HEK293 (cell line): ENCODE data around the gene DDT.
"Not testable (repeated sequence)": the region's sequence is repeated elsewhere in the genome, so short reads cannot be mapped to it uniquely, and the experiment has no call there.

Source experiments
- CTCF ChIA-PET: fragments of 350-600 bp; formaldehyde crosslinking; extraction: SDS; loops from one replicate; lab custom pipeline; 2021; ENCODE audit warnings: antibody characterized with exemption; lab: Yijun Ruan, JAX
- POLR2A ChIA-PET: fragments of 300-600 bp; formaldehyde crosslinking; extraction: SDS; loops from one replicate; lab custom pipeline; 2020; ENCODE audit warnings: antibody characterized with exemption, inconsistent platforms; lab: Yijun Ruan, JAX
- H3K27ac ChIP-seq: fragments of 200-500 bp; sonication (Bioruptor generic); 2 replicates; pipeline ENCODE4 v1.5.1; 2014; ENCODE audit warnings: low read depth, low read length, control low read depth, inconsistent platforms; ENCODE audit errors: extremely low read depth
- H3K36me3 ChIP-seq, 2 experiments: fragments of 200-500 bp in 1 of 2; sonication (Bioruptor generic) in 1 of 2; 1 replicate in 1 of 2; 2 replicates in 1 of 2; pipeline ENCODE4 v1.5.1; 2014 to 2017; ENCODE audit warnings: inconsistent platforms in 2 of 2, low read length in 2 of 2; ENCODE audit not compliant: control insufficient read depth in 2 of 2, insufficient read depth in 1 of 2
- H3K4me1 ChIP-seq: fragments of 200-500 bp; sonication (Bioruptor generic); 2 replicates; pipeline ENCODE4 v1.5.1; 2014; ENCODE audit warnings: mild to moderate bottlenecking, low read length, inconsistent platforms; ENCODE audit not compliant: control insufficient read depth, insufficient read depth
- H3K4me3 ChIP-seq: 2 replicates; pipeline ENCODE4 v1.5.1; 2011; ENCODE audit warnings: low read depth, mild to moderate bottlenecking, control low read depth, low read length, moderate library complexity
- H3K9me3 ChIP-seq: fragments of 200-500 bp; sonication (Bioruptor generic); 2 replicates; pipeline ENCODE4 v1.5.1; 2014; ENCODE audit warnings: low read depth, low read length, inconsistent platforms; ENCODE audit not compliant: control insufficient read depth, insufficient read depth
- PRDM1 ChIP-seq: fragments of 450-650 bp; formaldehyde crosslinking; IDR thresholded peaks from 2 replicates; pipeline ENCODE4; 2016; ENCODE audit warnings: missing biosample characterization, missing genetic modification characterization
- SCRT1 ChIP-seq: fragments of 450-650 bp; formaldehyde crosslinking; IDR thresholded peaks from 2 replicates; pipeline ENCODE4 v1.5.1; 2016; ENCODE audit warnings: missing biosample characterization, missing genetic modification characterization, borderline replicate concordance
- WT1 ChIP-seq: fragments of 450-650 bp; formaldehyde crosslinking; IDR thresholded peaks from 2 replicates; pipeline ENCODE4 v1.5.1; 2016; ENCODE audit warnings: missing biosample characterization, missing genetic modification characterization
- YY2 ChIP-seq: fragments of 450-650 bp; formaldehyde crosslinking; IDR thresholded peaks from 2 replicates; pipeline ENCODE4 v1.5.1; 2016; ENCODE audit warnings: missing biosample characterization, missing genetic modification characterization
- ZFP37 ChIP-seq: fragments of 450-650 bp; formaldehyde crosslinking; IDR thresholded peaks from 2 replicates; pipeline ENCODE4 v1.5.1; 2016; ENCODE audit warnings: missing biosample characterization, missing genetic modification characterization
- ZNF169 ChIP-seq: fragments of 450-650 bp; formaldehyde crosslinking; IDR thresholded peaks from 2 replicates; pipeline ENCODE4 v1.5.1; 2016; ENCODE audit warnings: missing biosample characterization, missing genetic modification characterization
- ZNF221 ChIP-seq: fragments of 450-650 bp; formaldehyde crosslinking; IDR thresholded peaks from 2 replicates; pipeline ENCODE4 v1.5.1; 2017; ENCODE audit warnings: missing biosample characterization, missing genetic modification characterization, borderline replicate concordance
- ZNF24 ChIP-seq: fragments of 450-650 bp; formaldehyde crosslinking; IDR thresholded peaks from 2 replicates; pipeline ENCODE4 v1.5.1; 2016; ENCODE audit warnings: missing biosample characterization, missing genetic modification characterization
- ZNF404 ChIP-seq: fragments of 450-650 bp; formaldehyde crosslinking; IDR thresholded peaks from 2 replicates; pipeline ENCODE4 v1.5.1; 2017; ENCODE audit warnings: missing biosample characterization, missing genetic modification characterization
- ZNF521 ChIP-seq: fragments of 450-650 bp; formaldehyde crosslinking; IDR thresholded peaks from 2 replicates; pipeline ENCODE4 v1.5.1; 2017; ENCODE audit warnings: missing biosample characterization, mild to moderate bottlenecking, missing genetic modification characterization
- ZNF558 ChIP-seq: fragments of 450-650 bp; formaldehyde crosslinking; IDR thresholded peaks from 2 replicates; pipeline ENCODE4 v1.5.1; 2016; ENCODE audit warnings: missing biosample characterization, missing genetic modification characterization
- ZNF561 ChIP-seq: fragments of 450-650 bp; IDR thresholded peaks from 2 replicates; pipeline ENCODE4 v1.5.1; 2018; ENCODE audit warnings: missing biosample characterization, missing genetic modification characterization, borderline replicate concordance
- ZNF585B ChIP-seq: fragments of 450-650 bp; formaldehyde crosslinking; IDR thresholded peaks from 2 replicates; pipeline ENCODE4 v1.5.1; 2016; ENCODE audit warnings: missing biosample characterization, missing genetic modification characterization
- ZNF596 ChIP-seq: fragments of 450-650 bp; IDR thresholded peaks from 2 replicates; pipeline ENCODE4 v1.5.0; 2018; ENCODE audit warnings: missing biosample characterization, mild to moderate bottlenecking, missing genetic modification characterization, moderate library complexity
- ZNF626 ChIP-seq: fragments of 450-650 bp; sonication (Bioruptor Pico); formaldehyde crosslinking; IDR thresholded peaks from 2 replicates; pipeline ENCODE4 v1.5.1; 2018; ENCODE audit warnings: missing biosample characterization, missing genetic modification characterization, inconsistent platforms
- TF ChIP-seq, protein P1 (sequence below): fragments of 450-650 bp; formaldehyde crosslinking; IDR thresholded peaks from 2 replicates; pipeline ENCODE4 v1.5.1; 2017; ENCODE audit warnings: missing biosample characterization, missing genetic modification characterization
- TF ChIP-seq, protein P2 (sequence below): fragments of 450-650 bp; formaldehyde crosslinking; IDR thresholded peaks from 2 replicates; pipeline ENCODE4 v1.5.1; 2016; ENCODE audit warnings: missing biosample characterization, missing genetic modification characterization
- TF ChIP-seq, protein P3 (sequence below): fragments of 450-650 bp; formaldehyde crosslinking; conservative IDR thresholded peaks from 2 replicates; pipeline ENCODE4 v1.5.1; 2016; ENCODE audit warnings: low read depth, missing biosample characterization, missing genetic modification characterization
- TF ChIP-seq, protein P4 (sequence below): fragments of 450-650 bp; formaldehyde crosslinking; IDR thresholded peaks from 2 replicates; pipeline ENCODE4 v1.5.1; 2016; ENCODE audit warnings: missing biosample characterization, missing genetic modification characterization, low read depth
- TF ChIP-seq, protein P5 (sequence below): fragments of 450-650 bp; formaldehyde crosslinking; IDR thresholded peaks from 2 replicates; pipeline ENCODE4 v1.5.1; 2016; ENCODE audit warnings: missing biosample characterization, missing genetic modification characterization
- TF ChIP-seq, protein P6 (sequence below): fragments of 450-650 bp; formaldehyde crosslinking; IDR thresholded peaks from 2 replicates; pipeline ENCODE4 v1.5.1; 2016; ENCODE audit warnings: missing biosample characterization, missing genetic modification characterization
- TF ChIP-seq, protein P7 (sequence below): fragments of 450-650 bp; formaldehyde crosslinking; IDR thresholded peaks from 2 replicates; pipeline ENCODE4 v1.5.1; 2016; ENCODE audit warnings: missing biosample characterization, missing genetic modification characterization

The DDT gene

DNA sequence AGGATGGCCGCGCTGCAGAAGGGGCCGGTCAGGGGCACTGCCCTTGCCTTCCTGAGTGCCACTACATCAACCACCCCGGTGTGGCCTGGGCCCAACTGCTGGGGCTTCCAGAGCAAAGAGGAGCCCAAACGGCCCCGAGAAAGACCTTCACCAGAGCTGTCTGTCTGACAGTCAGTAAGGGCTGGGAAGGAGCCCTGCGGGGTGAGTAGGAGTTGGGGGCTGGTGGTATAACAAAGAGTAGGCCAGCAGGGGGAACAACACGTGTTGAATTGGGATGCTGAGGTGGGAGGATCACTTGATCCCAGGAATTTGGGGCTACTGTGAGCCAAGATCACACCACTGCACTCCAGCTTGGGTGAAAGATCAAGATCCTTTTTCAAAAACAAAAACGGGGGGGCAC lies 27.1 kb upstream of the DDT start:
- no peak overlapping the region for H3K27ac ChIP-seq
- no peak for TF ChIP-seq ZNF561
- no peak for TF ChIP-seq ZNF521 (tag by site-specific recombination)
- no peak for TF ChIP-seq ZNF596 (tag by site-specific recombination)
- TF ChIP-seq ZNF24 (tag by site-specific recombination): no peak
- TF ChIP-seq, protein P1, sequence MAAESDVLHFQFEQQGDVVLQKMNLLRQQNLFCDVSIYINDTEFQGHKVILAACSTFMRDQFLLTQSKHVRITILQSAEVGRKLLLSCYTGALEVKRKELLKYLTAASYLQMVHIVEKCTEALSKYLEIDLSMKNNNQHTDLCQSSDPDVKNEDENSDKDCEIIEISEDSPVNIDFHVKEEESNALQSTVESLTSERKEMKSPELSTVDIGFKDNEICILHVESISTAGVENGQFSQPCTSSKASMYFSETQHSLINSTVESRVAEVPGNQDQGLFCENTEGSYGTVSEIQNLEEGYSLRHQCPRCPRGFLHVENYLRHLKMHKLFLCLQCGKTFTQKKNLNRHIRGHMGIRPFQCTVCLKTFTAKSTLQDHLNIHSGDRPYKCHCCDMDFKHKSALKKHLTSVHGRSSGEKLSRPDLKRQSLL (tag by site-specific recombination): no peak
- TF ChIP-seq WT1: no peak
- TF ChIP-seq YY2 (tag by site-specific recombination): no peak
- TF ChIP-seq, protein P2, sequence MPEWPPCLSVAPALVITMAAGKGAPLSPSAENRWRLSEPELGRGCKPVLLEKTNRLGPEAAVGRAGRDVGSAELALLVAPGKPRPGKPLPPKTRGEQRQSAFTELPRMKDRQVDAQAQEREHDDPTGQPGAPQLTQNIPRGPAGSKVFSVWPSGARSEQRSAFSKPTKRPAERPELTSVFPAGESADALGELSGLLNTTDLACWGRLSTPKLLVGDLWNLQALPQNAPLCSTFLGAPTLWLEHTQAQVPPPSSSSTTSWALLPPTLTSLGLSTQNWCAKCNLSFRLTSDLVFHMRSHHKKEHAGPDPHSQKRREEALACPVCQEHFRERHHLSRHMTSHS: no peak
- no peak for TF ChIP-seq ZNF169
- no peak for TF ChIP-seq ZNF558 (tag by site-specific recombination)
- TF ChIP-seq SCRT1: no peak
- TF ChIP-seq, protein P3, sequence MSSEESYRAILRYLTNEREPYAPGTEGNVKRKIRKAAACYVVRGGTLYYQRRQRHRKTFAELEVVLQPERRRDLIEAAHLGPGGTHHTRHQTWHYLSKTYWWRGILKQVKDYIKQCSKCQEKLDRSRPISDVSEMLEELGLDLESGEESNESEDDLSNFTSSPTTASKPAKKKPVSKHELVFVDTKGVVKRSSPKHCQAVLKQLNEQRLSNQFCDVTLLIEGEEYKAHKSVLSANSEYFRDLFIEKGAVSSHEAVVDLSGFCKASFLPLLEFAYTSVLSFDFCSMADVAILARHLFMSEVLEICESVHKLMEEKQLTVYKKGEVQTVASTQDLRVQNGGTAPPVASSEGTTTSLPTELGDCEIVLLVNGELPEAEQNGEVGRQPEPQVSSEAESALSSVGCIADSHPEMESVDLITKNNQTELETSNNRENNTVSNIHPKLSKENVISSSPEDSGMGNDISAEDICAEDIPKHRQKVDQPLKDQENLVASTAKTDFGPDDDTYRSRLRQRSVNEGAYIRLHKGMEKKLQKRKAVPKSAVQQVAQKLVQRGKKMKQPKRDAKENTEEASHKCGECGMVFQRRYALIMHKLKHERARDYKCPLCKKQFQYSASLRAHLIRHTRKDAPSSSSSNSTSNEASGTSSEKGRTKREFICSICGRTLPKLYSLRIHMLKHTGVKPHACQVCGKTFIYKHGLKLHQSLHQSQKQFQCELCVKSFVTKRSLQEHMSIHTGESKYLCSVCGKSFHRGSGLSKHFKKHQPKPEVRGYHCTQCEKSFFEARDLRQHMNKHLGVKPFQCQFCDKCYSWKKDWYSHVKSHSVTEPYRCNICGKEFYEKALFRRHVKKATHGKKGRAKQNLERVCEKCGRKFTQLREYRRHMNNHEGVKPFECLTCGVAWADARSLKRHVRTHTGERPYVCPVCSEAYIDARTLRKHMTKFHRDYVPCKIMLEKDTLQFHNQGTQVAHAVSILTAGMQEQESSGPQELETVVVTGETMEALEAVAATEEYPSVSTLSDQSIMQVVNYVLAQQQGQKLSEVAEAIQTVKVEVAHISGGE (tag by site-specific recombination): no peak
- TF ChIP-seq ZNF585B: no peak
- no peaks in the 10 kb centered on the region for H3K36me3 ChIP-seq
- H3K4me1 ChIP-seq: no peaks in the 10 kb centered on the region
- no peaks in the 10 kb centered on the region for H3K9me3 ChIP-seq
- no peak overlapping the region for H3K4me3 ChIP-seq
- ChIA-PET POLR2A (no interaction called here), CTCF (interaction anchor here (0.6 kb wide), 1 partner anchor 156 kb away, joined by 3 read pairs; no protein-coding TSS in a partner anchor)

DNA sequence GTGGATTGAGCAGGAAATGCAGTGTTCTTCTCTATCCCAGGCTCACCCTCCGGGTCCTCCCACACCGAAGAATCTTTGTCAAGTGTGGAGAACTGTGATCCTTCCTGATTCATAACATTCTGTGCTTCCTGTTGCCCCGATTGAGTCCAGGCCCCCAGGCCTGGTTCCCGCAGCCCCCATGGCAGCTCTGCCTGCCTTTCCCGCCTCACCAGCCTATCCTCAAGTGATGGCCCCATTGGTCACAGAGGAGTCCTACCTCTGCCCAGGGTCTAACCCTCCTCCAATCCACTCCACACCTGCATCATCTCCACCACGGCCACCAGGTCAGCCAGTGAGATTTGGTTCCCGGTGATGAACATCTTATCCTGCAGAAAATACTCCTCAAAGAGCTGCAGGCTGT lies 25.5 kb upstream of the DDT start:
- H3K27ac ChIP-seq, H3K9me3 ChIP-seq, H3K4me1 ChIP-seq, H3K4me3 ChIP-seq, POLR2A ChIA-PET, CTCF ChIA-PET, H3K36me3 ChIP-seq: not testable (repeated sequence)

DNA sequence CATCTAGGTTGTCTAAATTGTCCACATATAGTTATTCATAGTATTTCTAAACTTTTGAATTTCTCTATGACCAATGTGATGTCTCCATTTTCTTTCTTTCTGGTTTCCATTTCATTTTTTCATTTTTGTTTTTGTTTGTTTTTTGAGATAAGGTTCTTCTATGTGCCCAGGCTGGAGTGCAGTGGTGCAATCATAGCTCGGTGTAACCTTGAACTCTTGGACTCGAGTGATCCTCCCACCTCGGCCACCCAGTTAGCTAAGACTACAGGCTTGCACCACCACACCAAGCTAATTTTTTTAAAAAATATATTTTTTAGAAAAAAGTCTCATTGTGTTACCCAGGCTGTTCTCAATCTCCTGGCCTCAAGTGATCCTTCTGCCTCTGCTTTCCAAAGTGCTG lies 22.9 kb upstream of the DDT start:
- H3K4me3 ChIP-seq: no peak overlapping the region
- ChIA-PET POLR2A (no interaction called here), CTCF (no interaction called here)
- no peaks in the 10 kb centered on the region for H3K36me3 ChIP-seq
- no peaks in the 10 kb centered on the region for H3K9me3 ChIP-seq
- no peaks in the 10 kb centered on the region for H3K4me1 ChIP-seq
- no peak overlapping the region for H3K27ac ChIP-seq
- TF ChIP-seq ZNF404 (tag by site-specific recombination): no peak
- TF ChIP-seq, protein P4, sequence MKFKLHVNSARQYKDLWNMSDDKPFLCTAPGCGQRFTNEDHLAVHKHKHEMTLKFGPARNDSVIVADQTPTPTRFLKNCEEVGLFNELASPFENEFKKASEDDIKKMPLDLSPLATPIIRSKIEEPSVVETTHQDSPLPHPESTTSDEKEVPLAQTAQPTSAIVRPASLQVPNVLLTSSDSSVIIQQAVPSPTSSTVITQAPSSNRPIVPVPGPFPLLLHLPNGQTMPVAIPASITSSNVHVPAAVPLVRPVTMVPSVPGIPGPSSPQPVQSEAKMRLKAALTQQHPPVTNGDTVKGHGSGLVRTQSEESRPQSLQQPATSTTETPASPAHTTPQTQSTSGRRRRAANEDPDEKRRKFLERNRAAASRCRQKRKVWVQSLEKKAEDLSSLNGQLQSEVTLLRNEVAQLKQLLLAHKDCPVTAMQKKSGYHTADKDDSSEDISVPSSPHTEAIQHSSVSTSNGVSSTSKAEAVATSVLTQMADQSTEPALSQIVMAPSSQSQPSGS (tag by site-specific recombination): no peak
- no peak for TF ChIP-seq WT1
- TF ChIP-seq, protein P5, sequence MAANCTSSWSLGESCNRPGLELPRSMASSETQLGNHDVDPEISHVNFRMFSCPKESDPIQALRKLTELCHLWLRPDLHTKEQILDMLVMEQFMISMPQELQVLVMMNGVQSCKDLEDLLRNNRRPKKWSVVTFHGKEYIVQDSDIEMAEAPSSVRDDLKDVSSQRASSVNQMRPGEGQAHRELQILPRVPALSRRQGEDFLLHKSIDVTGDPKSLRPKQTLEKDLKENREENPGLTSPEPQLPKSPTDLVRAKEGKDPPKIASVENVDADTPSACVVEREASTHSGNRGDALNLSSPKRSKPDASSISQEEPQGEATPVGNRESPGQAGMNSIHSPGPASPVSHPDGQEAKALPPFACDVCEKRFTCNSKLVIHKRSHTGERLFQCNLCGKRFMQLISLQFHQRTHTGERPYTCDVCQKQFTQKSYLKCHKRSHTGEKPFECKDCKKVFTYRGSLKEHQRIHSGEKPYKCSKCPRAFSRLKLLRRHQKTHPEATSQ (tag by site-specific recombination): no peak
- TF ChIP-seq ZNF626 (tag by site-specific recombination): no peak
- TF ChIP-seq, protein P6, sequence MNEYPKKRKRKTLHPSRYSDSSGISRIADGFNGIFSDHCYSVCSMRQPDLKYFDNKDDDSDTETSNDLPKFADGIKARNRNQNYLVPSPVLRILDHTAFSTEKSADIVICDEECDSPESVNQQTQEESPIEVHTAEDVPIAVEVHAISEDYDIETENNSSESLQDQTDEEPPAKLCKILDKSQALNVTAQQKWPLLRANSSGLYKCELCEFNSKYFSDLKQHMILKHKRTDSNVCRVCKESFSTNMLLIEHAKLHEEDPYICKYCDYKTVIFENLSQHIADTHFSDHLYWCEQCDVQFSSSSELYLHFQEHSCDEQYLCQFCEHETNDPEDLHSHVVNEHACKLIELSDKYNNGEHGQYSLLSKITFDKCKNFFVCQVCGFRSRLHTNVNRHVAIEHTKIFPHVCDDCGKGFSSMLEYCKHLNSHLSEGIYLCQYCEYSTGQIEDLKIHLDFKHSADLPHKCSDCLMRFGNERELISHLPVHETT (tag by site-specific recombination): no peak
- TF ChIP-seq ZFP37: no peak
- no peak for TF ChIP-seq ZNF221
- TF ChIP-seq, protein P7, sequence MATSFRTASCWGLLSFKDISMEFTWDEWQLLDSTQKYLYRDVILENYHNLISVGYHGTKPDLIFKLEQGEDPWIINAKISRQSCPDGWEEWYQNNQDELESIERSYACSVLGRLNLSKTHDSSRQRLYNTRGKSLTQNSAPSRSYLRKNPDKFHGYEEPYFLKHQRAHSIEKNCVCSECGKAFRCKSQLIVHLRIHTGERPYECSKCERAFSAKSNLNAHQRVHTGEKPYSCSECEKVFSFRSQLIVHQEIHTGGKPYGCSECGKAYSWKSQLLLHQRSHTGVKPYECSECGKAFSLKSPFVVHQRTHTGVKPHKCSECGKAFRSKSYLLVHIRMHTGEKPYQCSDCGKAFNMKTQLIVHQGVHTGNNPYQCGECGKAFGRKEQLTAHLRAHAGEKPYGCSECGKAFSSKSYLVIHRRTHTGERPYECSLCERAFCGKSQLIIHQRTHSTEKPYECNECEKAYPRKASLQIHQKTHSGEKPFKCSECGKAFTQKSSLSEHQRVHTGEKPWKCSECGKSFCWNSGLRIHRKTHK (tag by site-specific recombination): no peak
- TF ChIP-seq PRDM1 (tag by site-specific recombination): no peak
